Uterus (tissue), 2 donors: ENCODE results near the gene SLC6A6.

Experiments
- POLR2A ChIP-seq, 2 donors: fragments of 450-650 bp; IDR thresholded peaks; one replicate each; pipeline ENCODE4 v1.6.1; 2016; ENCODE audit warnings: antibody characterized with exemption in 2 of 2, mild to moderate bottlenecking in 1 of 2, moderate library complexity in 1 of 2
- TF ChIP-seq, protein P1 (sequence below), 4 experiments: fragments of 200-600 bp in 2 of 4; fragments of 450-650 bp in 2 of 4; sonication (generic) in 2 of 4; IDR thresholded peaks; one replicate each; pipeline ENCODE4 v1.5.1; 2016 to 2019; ENCODE audit warnings: antibody characterized with exemption in 4 of 4, mild to moderate bottlenecking in 2 of 4, moderate library complexity in 1 of 4

DNA sequence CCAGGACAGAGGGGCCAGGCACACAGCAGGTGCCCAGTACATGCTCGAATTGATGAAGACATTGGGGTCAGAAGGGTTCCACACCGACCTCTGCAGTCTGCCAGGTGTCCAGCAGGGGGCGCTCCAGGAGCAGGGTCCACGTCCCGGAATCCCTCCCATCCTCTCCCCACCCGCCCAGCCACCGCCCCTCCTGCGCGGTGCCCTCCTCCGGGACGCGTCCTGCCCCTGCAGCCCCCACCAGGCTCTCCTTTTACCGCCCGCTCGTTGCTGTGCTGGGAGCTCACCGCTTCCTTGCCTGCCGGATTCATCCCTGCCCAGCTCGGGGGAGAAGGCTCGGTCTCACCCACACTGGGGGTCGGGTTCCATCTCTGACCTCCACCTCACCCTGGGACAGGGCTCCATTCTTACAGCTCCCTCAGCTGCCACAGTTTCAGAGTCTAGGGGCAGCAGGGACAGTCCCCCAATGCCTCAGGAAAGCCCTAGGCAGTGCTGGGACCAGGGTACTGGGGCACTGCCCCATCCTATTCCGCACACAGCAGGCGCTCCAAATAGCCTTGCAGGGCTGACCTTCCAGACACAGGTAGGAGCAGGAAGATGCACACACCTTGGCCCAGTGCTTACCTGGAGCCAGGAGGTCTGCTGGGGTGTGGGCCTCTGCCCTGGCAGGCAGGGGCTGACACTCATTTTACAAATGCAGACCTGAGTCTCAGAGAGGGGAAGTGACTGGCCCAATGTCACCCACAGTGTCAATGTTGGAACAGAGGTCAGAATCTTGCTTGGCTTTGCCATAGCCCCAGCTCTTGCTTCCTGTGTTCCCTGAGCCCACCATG, 106.8 kb downstream of the SLC6A6 start:
- TF ChIP-seq, protein P1, sequence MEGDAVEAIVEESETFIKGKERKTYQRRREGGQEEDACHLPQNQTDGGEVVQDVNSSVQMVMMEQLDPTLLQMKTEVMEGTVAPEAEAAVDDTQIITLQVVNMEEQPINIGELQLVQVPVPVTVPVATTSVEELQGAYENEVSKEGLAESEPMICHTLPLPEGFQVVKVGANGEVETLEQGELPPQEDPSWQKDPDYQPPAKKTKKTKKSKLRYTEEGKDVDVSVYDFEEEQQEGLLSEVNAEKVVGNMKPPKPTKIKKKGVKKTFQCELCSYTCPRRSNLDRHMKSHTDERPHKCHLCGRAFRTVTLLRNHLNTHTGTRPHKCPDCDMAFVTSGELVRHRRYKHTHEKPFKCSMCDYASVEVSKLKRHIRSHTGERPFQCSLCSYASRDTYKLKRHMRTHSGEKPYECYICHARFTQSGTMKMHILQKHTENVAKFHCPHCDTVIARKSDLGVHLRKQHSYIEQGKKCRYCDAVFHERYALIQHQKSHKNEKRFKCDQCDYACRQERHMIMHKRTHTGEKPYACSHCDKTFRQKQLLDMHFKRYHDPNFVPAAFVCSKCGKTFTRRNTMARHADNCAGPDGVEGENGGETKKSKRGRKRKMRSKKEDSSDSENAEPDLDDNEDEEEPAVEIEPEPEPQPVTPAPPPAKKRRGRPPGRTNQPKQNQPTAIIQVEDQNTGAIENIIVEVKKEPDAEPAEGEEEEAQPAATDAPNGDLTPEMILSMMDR (IDR thresholded peaks at IDR 0.05), result peak; percentile 72 to 98 (median 86)
- TF ChIP-seq POLR2A (IDR thresholded peaks at IDR 0.05), result no peak
